ENCODE measurements around the gene MNS1.

- TF ChIP-seq CTCF (IDR thresholded peaks at IDR 0.05) (no peak), REST (IDR thresholded peaks at IDR 0.05; ENCODE audit: insufficient read depth in 1 of 2, low read depth in 2 of 2, low read length in 1 of 2) (no peak)
Observed at GRCh38 chr15:56471440-56472069, 6.6 kb upstream of the MNS1 start.

Data from Panc1 (cell line).